Measurements from ENCODE around the gene IZUMO1R.
"Not testable (repeated sequence)": the region's sequence is repeated elsewhere in the genome, so short reads cannot be mapped to it uniquely, and the experiment has no call there.

The IZUMO1R gene

DNA sequence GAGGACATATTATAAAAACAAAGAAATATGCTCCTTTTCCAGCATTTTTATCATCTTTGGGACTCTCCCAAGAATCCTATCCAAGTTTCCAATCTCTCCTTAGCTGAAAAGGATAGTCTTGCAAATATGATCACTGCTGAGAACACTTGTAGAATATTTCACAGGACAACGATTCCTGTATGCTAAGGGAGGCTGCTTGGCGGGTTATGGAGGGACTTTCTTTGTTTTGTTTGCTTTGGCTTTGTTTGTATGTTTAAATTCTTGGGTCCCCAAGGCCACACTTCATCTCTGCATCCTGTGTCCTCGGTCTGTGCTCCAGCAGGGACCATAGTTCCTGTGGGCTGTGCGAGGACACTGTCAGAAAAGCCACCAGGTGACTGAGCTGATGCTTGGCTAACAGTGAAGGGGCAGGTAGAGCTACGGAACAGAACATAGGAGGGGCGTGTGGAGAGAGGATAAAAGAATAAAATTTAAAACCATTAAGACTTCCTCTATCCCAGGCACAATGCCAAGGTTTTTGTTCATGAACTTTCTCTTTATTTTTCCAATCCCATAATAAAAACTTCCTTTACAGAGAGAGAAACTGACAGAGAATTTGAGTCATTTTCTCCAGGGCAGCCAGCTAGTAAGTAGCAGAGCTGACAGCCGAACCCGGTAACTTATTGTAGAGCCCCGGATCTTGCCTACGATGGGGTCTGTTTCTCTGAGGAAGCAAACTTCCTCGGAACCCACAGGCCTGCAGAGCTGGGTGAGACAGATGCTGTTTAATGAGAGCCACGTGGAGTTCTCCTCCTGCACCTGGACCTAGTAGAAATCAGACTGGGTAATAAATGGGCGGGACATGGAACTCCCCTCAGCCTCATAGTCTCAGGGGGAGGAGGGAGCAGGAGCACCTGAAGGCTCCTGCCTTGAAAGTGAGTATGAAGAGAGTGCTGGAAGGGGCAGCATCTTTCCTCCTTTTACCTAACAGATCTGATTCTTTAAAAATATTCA, at the start of gene IZUMO1R:
IZUMO1R (plus strand) TSS at position 615 of the 993 bp plus-strand sequence. CDS start 1,057 bp downstream, outside the sequence.
- DNase-seq = no peak

DNA sequence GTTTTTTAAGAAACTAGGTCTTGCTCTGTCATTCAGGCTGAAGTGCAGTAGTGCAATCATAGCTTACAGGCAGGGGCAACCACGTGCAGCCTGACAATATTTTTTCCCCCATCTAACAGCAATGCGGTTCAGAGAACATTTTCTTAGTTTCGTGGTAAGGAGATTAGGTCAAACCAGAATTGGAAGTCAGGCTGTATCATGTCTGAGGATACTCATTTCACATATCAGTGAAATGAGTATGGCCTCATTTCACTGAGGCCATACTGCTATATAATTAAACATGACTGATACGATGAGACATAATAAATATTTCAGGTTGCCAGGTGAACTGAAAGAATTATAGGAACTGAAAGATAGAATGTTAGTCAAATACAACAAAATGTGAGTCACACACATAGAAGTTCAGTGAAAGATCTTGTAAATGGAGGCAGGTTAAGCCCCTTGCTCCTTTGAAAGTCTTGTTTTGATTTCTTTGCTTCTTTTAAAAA, 32.5 kb upstream of the IZUMO1R start:
- DNase-seq = no peak

DNA sequence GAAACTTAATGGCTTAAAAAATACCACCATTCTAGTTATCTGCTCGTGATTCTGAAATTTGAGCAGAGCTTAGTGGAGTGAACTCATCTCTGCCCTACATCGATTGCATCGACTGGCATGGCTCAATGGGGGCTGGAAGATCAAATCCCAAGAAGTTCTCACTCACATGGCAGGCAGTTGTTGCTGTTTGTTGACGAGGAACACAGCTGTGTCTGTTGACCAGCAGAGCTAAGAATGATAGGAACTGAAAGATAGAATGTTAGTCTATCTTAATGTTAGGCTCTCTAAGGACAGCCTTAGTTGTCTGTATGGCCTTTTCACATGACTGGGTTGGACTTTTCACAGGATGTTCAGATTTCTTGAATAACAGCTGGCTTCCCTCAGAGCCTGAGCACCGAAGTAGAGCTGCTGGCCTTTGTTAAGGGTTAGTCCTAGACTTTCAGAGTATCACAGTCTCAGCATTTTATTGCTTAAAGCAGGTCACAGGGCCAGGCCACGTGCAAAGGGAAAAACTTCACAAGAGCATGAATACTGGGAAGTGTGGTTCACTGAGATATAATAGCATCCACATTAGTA, 31.6 kb upstream of the IZUMO1R start:
- DNase-seq = no peak

DNA sequence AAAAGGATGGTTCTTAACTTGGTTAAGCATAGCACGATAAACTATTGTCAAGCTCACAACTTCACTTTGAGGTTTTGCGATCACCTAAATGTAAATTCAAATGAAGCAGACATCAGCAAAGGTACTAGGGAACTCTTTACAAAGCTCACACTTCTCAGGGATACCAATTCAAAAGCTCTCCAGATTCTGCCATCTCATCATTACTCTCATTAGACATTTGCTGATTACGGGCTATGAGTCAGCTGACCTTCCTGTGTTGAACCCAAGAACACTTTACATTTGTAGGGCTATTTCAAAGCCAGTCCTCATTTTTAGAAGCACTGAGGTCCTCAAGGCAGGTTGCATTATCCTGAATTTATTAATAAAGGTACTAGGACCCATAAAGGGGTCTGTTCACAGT, 28.4 kb upstream of the IZUMO1R start:
- DNase-seq = no peak

DNA sequence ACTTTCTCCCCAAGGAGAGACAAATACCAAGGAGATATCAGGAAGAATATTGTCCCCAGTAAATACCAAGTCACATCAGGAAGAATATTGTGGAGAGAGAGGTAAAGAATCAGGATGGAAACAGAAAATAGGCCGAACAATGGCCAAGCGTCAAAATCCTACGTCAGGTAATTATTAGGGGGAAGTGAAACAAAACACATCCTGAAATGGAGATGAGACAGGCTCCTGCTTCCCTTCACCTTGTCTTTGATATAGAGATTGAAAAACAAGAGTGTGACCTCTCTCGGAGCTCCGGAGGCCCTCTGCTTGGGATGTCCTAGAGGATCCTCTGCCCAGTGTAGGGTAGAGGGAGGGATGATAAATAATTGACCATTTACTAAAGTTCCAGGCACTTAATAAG, 27.4 kb upstream of the IZUMO1R start:
- DNase-seq = no peak

DNA sequence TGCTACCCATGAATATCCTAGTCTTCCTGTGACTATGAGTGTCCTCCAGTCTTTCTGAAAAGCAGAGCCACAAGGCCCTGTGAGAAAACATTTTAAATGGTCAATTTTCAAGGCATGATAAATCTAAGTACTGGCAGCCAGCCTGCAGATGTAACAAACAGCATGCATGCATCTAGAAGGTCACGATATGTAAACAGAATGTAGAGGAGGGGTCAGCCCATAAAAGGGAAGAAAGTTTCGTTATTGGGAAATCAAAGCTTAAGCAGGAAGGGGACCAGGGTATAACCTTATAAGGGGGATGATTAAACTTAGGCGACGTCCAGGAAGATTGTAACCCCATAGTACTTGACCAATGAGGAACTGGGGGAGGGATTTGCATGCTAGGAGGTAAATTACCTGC, 26.2 kb upstream of the IZUMO1R start:
- not testable (repeated sequence) for DNase-seq

DNA sequence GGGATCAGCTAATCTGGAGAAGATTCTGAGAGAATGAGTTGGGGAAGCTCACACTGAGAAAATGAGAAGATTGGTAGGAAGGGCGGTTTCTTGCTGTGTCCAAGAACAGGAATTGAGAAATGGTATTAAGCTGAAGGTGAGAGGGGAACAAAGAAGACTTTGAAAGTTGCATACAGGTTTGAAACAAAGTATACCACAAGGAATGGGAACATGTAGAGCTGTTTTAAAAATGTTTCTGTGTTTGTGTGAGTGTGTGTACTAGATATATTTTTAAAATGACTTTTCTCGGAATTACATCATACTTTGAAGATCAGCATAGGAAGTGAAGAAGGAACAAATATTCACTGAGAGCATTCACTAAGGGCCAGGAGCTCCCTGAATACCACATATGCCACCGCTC, 24.4 kb upstream of the IZUMO1R start:
- DNase-seq = no peak

DNA sequence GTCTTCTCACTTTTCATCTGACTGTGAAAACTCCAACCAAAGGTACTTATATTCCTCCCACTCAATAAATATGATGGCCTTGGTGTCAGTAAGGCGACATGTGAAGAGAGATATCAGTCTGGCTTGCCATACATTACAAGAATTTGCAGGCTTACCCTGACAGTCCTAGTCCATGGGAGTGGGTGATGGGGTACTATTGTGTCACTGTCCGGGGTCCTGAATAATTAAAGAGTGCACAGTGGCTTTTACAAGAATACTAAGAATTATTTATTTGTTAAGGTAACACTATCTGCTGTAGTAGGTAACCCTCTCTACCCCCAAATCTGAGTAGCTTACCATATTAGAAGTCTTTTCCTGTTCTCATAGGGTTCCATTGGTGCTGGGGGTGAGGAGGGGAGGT, 23.1 kb upstream of the IZUMO1R start:
- no peak for DNase-seq

DNA sequence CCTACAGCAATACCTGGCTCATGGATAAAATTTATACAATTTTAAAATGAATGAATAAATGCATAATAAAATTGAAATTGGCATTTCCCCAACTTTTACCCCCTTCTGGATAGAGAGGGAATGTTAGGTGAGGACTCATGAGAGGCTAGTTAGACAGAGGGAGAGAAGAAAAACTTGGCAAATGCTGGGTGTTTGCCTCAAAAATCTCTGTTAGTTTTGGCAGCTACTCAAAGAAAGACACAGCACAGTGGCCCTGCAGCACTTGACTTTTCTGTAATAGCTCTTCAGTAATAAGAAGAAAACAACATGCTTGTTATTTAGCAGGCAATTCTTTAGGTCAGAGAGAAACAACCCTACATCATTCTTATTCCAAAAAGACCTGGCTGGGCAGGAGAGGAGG, 20.7 kb upstream of the IZUMO1R start:
- peak; percentile 15 for DNase-seq

DNA sequence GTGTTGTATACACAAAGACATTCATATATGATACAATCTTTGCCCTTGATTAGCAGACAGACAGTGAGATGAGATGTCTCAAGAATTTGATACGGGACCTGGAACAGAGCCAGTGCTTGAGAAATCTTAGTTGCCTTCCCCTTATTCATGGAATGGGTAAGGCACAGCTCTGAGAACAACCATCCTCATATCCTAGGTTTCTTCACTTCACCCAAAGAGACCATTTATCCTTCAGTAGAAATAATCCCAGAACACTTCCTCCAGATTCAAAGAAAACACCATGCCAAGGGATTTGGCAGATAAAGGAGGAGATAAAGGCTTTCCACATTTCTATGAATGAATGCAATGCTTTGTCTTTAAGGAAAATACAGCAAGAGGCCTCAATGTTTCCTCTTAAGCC, 8.8 kb upstream of the IZUMO1R start:
- DNase-seq = no peak

DNA sequence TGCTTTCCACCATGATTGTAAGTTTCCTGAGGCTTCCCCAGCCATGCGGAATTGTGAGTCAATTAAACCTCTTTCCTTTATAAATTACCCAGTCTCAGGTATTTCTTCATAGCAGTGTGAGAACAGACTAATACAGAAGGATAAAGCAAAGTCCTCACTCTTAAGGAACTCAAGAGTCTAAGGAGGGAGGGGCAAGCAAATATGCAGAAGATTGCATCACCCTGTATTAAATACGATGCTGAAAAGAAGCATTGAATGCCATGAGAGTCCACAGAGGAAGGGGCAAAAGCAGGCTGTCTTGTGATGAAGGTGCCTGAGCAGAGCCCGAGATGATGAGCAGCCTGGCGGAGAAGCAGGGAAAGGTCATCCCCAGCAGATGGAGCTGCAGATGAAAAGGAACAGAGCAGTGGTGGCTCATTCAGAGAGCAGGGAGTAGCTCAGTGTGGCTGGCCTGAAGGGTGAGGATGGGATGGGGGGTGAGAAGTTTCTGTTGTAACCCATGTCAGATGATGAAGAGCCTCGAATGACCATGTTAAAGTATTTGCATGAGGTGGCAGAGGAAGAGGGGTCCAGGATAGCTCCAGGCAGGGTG, 6.3 kb upstream of the IZUMO1R start:
- DNase-seq = no peak

DNA sequence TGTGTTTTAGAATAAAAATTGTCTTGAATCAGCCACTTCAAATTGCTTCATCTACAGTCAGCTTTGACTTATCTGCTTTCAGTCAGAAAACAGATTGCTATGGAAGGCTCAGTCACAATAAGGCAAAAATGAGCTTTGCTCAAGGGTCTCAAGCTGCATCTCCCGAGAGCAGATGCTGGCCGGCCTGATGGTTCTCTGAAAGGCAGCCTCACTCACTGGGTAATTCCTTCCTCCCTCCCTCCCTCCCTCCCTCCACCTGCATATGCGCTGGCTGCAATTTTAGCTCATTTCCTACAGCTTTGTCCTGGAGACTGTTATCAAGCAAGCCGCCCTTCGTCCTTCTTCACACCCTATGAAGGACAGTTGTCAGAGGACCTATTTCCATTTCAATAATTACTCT, 1.6 kb upstream of the IZUMO1R start:
- DNase-seq = no peak

DNA sequence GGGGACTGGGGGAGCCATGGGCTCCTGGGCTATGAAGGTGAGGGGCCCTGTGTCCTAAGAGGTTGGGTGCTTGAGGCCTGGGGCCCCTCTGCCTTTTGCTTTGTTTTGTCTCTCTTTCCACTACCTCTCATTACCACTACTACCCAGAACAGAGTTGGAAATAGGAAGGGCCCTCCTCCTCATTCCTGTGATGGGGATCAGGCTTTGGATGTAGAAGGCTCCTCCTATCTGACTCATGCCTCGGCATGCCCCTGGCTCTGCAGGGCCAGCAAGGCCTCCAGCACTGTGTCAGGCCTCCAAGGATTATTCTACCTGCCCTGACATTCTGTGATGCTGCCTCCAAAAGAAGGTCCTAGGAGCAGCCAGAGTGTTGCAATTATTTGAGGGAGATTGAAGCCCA, 766 bp downstream of the IZUMO1R start:
- DNase-seq = no peak

DNA sequence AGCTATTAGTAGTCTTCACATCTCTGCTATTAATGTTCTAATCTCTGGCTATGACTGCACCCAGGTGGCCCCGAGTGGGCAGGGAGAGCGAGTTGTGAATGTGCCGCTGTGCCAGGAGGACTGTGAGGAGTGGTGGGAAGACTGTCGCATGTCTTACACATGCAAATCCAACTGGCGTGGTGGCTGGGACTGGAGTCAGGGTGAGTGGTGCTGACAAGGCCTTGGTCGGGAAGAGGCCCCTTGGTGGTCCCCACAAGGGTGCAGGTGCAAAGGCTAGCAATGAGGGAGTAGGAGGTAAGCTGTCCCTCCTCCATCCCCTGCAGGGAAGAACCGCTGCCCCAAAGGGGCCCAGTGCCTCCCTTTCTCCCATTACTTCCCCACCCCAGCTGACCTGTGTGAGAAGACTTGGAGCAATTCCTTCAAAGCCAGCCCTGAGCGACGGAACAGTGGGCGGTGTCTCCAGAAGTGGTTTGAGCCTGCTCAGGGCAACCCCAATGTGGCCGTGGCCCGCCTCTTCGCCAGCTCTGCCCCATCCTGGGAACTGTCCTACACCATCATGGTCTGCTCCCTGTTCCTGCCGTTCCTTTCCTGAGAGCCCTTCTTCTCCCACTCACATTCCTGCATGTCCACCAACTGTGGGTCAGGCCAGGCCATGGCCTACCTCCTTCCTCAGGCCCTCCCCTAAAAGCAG, 2.9 kb downstream of the IZUMO1R start:
- DNase-seq = no peak

DNA sequence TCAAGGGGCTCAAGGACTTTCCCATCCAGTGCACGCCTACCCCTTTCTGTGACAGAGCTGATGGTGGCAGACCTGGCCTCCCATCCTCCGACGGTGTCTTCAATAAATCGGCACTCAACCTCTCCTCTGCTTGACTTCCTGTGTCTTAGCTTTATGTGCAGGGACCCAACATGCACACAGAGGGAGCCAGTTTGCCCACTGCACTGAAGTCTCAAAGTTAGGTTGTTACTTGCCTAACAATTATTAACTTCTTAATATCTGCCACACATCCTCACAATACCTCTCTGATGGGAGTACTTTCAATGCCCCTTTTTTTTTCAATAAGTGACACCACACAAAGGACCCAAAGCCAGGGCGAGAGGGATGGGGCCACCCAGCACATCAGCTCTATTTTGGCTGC, 3.6 kb downstream of the IZUMO1R start:
- DNase-seq = no peak

DNA sequence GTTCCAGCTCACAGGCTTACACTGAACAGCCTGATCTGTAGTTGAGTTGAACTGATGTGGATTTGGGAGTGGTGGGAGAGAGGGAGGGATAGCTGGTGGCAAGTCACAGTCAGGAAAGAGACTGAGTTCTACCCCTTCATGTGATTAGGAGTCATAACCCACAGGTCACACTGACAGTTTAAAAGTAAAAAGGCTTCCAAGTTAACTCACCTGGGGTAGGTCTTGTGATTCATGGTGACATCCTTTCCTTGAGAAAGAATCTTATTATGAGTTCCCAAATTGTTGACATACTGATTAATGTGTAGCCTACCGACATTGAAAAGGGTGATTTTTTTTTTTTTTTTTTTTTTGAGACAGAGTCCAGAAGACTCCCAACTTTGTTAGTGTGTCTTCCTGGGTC, 5.4 kb downstream of the IZUMO1R start:
- no peak for DNase-seq

DNA sequence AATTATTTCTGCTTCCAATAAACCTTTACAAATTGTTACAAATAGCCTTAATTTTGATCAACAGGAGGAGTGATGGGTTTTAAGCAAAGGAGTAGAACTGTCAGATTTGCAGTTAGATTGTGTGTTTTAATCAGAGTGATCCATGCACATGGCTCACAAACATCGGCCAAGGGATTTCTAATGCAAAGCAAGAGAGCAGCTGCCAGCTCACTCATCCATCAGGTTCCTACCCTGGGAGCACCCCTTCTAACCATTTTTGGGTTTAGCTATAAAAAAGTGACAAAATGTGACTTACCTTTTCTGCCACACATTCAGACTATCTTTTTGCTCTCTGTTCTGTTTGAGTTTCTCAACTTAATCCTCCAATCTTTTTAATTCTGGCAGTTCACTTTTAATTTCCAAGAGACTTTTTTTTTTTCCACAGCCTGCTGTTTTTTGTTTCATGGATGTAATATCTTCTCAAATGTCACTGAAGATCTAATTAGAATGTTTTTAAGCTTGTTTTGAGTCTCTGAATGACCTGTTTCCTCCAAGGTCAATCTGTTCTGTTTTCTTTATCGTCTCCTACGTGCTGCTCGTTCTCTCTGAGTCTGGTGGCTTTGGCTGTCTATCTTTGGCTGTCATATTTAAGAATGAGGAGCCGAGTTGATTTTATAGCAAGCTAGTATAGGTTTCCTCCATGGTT, 6.0 kb downstream of the IZUMO1R start:
- no peak for DNase-seq

DNA sequence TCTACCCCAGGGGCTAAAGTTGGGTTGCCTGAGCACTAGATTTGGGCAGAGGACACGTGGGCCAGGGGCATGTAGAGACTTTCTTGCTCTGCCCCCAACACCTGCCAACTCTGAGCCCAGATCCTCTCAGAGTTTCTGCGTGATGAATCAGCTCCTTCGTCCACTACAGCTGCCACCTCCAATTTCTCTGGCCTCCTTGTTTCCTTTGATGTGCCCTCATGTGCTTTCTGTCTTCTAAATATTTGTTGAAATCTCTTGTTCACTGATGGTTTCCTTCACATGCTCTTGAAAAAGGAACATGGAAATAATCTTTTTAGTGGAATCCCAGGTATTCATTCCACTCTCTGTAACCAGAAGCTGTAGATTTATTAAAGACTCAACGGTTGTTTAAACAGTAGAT, 8.0 kb downstream of the IZUMO1R start:
- no peak for DNase-seq

DNA sequence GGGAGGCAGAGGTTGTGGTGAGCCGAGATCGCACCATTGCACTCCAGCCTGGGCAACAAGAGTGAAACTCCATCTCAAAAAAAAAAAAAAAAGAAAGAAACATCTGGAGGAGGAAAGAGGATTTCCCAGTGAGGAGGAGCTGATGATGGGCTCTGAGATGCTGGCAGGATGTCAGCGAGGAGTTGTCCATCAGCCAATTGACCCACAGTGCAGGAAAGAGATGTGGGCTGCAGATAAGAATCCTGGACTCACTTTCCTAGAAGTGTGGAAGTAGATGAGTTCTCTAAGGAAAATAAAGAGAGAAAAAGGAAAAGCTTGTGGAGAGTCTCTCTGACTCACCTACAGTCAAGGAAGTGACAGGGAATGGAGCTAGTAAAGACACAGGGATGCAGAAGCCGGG, 9.7 kb downstream of the IZUMO1R start:
- DNase-seq = no peak

DNA sequence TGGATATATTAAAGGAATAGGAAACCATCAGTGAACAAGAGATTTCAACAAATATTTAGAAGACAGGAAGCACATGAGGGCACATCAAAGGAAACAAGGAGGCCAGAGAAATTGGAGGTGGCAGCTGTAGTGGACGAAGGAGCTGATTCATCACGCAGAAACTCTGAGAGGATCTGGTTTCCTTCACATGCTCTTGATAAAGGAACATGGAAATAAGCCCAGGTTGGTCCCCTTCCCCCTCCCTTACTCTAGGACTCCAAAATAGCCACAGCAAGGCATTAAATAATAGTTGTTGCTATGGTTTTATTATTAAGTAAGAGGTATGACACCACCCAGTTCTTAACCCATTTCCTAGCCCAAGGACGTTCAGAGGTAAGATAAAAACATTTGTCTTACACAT, 11.3 kb downstream of the IZUMO1R start:
- no peak for DNase-seq

DNA sequence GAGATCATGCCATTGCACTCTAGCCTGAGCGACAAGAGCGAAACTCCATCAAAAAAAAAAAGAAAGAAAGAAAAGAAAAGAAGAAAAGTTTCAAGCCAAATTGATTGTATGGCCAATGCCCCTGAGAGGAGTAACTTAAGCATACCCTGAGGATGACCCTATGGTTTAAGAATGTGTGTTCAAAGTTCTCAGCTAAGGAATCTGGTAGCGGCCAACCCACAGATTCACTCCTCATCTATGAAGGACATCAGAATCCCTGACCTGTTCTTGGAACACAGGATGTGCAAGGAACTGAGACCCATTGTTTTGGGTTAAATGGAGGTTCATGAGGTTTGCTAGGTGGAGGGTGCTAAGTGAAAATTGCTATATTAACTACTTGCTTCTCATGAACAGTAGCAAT, 18.1 kb downstream of the IZUMO1R start:
- no peak for DNase-seq

DNA sequence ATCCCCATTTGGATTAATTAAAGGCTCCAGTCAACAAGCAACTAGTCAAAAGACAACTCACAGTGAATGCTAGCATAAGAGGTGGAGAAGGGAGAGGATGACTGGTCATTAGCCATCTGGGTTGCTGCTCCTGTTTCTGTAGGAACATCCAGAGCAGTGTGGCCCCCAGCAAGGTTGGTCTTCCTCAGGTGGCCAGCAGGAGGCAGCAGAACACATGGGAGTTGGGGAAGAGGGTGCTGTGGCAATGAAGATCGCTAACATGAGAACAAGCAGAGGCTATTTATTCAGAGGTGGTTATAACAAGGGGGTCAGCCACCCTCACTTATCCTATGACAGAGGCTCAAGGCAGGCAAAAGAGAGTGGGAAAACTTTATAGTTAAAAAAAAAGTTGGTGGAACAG, 21.3 kb downstream of the IZUMO1R start:
- no peak for DNase-seq

DNA sequence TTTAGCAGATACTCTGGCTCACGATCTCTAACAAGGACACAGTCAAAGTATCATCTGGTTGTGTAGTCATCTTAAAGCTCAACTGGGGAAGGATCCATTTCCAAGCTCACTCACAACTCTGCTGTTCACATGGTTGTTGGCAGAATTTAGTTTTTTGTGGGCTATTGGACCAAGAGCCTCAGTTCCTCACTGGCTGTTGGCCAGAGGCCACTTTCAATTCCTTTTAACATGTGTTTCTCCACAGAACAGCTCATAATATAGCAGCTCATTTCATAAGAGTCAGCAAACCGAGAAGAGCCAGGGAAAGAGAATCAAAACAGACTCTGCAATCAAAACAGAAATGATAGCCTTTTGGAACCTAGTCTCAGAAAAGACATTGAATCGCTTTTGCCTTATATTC, 22.6 kb downstream of the IZUMO1R start:
- no peak for DNase-seq
